Testis (tissue), 3 donors: ENCODE measurements around the gene ESPN. TPM values are rescaled to one million over a fixed set of nuclear protein-coding genes. Genes with fewer than 3 reads are reported as not detected.

Source experiments
- DNase-seq: peaks from one replicate; pipeline ENCODE4 v3.0.0-alpha.2; 2019
- H3K27ac ChIP-seq, 2 donors: fragments of 200-600 bp; sonication (generic); one replicate each; pipeline ENCODE4 v1.5.1; 2019
- H3K27me3 ChIP-seq: fragments of 200-600 bp; sonication (generic); one replicate; pipeline ENCODE4 v1.5.1; 2019
- H3K36me3 ChIP-seq: fragments of 200-600 bp; sonication (generic); one replicate; pipeline ENCODE4 v1.5.1; 2017; ENCODE audit warnings: low read depth; ENCODE audit errors: missing control alignments
- H3K4me1 ChIP-seq: fragments of 200-600 bp; sonication (generic); one replicate; pipeline ENCODE4 v1.5.1; 2019
- H3K4me3 ChIP-seq, 2 donors: fragments of 200-600 bp; sonication (generic); one replicate each; pipeline ENCODE4 v1.5.1; 2017 to 2019
- H3K9me3 ChIP-seq: fragments of 200-600 bp; sonication (generic); one replicate; pipeline ENCODE4 v1.5.1; 2017
- POLR2A ChIP-seq: fragments of 450-650 bp; IDR thresholded peaks from one replicate; pipeline ENCODE4 v1.6.1; 2017; ENCODE audit warnings: antibody characterized with exemption, mild to moderate bottlenecking, moderate library complexity
- WGBS, 2 donors: methylation state at CpG; one replicate each; pipeline ENCODE4 v1.1.5; 2018; 5-methylcytosine and 5-hydroxymethylcytosine counted together
- intact Hi-C: fragments of 100-400 bp; cut with DNase I; formaldehyde crosslinking; loops from one replicate; pipeline ENCODE4 v1.15.1; 2023; ENCODE audit warnings: low total_unique reads
- polyA plus RNA-seq: library from polyadenylated mRNA; stranded (reverse); fragments of 350-450 nt; fragmentation: Illumina TruSeq; extraction: RNeasy Lipid Tissue Mini Kit (QIAGEN cat#74804); gene quantifications from one replicate; pipeline ENCODE4 v1.2.3, GENCODE V29; 2014; ENCODE audit warnings: low read depth, low replicate concordance; ENCODE audit not compliant: insufficient read depth
- total RNA-seq, 2 donors: library from RNA; depleted of rRNA; stranded (reverse); fragments of >200 nt; gene quantifications; one replicate each; pipeline ENCODE4 v1.2.3, GENCODE V29; 2016
- TF ChIP-seq, protein P1 (sequence below), 3 experiments: fragments of 450-650 bp in 2 of 3; fragments of 200-600 bp in 1 of 3; sonication (generic) in 1 of 3; IDR thresholded peaks; one replicate each; pipeline ENCODE4 v1.5.1; 2016 to 2019; ENCODE audit warnings: antibody characterized with exemption in 3 of 3, mild to moderate bottlenecking in 2 of 3, moderate library complexity in 1 of 3

Gene ESPN
- total and polyA plus RNA-seq, 3 donors from 2014 or later: 270 to 404 (median 396) TPM

DNA sequence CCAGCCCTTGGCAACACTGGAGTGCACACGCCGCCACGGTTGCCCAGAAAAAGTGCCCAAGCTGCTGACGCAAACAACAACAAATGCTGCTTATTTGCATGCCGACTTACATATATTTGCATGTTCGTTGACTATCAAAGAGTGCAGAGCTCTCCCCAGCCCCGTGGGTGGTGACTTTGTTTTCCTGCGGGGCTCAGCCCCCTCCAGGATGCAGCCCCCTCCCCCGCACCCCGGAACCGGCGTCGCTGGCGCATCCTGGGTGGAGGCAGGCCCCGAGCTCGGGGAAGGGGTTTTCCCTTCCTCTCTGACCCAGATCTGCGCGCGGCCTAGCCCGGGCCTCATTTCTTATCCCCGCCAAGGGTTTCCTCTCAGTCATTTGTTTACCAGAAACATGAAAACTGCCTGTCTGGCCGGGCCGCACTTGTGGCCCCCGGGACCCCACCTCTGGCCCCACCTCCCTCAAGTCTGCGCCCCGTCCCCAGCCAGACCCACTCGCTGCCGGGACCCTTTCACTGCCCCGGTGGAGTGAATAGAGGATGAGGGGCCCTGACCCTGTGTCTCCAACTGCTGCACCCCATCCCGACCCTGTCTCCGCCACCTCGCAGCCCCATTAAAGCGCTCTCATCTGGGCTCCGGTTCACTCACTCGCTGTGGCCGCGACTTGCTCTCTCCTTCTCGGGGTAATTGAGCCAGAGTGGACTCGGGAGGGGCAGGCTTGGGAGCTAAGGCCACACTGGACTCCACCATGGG is 35.9 kb downstream of the ESPN start:
- no peaks in the 10 kb centered on the region for H3K9me3 ChIP-seq
- no peaks in the 10 kb centered on the region for H3K4me1 ChIP-seq
- no peaks in the 10 kb centered on the region for H3K36me3 ChIP-seq
- no peak overlapping the region for H3K27ac ChIP-seq
- no peaks in the 10 kb centered on the region for H3K27me3 ChIP-seq
- 40 to 41% methylated on average over 27 to 37 of the region's 39 CpGs for WGBS, 2 donors
- no peak for TF ChIP-seq POLR2A
- TF ChIP-seq, protein P1, sequence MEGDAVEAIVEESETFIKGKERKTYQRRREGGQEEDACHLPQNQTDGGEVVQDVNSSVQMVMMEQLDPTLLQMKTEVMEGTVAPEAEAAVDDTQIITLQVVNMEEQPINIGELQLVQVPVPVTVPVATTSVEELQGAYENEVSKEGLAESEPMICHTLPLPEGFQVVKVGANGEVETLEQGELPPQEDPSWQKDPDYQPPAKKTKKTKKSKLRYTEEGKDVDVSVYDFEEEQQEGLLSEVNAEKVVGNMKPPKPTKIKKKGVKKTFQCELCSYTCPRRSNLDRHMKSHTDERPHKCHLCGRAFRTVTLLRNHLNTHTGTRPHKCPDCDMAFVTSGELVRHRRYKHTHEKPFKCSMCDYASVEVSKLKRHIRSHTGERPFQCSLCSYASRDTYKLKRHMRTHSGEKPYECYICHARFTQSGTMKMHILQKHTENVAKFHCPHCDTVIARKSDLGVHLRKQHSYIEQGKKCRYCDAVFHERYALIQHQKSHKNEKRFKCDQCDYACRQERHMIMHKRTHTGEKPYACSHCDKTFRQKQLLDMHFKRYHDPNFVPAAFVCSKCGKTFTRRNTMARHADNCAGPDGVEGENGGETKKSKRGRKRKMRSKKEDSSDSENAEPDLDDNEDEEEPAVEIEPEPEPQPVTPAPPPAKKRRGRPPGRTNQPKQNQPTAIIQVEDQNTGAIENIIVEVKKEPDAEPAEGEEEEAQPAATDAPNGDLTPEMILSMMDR (IDR thresholded peaks at IDR 0.05): no peak
- no peak overlapping the region for H3K4me3 ChIP-seq
- DNase-seq: no peak
- intact Hi-C loops: no loop called here

DNA sequence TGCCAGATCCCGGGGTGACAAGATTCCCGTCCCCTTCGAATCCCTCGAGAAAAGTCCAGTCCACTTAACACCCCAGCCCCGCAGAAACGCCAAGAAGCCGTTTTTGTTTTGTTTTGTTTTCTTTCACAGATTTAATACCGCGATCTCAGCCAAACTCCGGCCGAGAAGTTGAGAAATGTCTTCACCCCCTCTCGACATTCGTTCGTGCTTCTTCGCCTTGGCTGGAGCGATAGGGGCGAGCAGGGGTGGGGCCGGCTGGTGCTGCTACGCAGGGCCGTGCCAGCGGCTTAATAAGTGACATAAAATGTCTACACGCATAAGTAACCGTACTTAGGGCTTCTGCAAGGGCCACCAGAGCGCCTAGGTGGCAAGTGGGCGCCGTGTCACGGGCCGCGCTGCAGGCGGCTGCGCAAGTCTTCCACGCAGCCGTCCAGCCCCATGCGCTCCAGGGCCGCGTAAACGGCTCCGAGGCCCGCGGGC is 36.5 kb downstream of the ESPN start:
- 66 to 76% methylated on average over 35 to 40 of the region's 40 CpGs for WGBS, 2 donors
- intact Hi-C loops: no loop called here
- TF ChIP-seq POLR2A: no peak
- TF ChIP-seq, protein P1 (IDR thresholded peaks at IDR 0.05): no peak
- no peak for DNase-seq
- no peaks in the 10 kb centered on the region for H3K27me3 ChIP-seq
- H3K9me3 ChIP-seq: no peaks in the 10 kb centered on the region
- H3K4me3 ChIP-seq: no peak overlapping the region
- H3K27ac ChIP-seq: no peak overlapping the region
- H3K4me1 ChIP-seq: no peaks in the 10 kb centered on the region
- H3K36me3 ChIP-seq: no peaks in the 10 kb centered on the region

DNA sequence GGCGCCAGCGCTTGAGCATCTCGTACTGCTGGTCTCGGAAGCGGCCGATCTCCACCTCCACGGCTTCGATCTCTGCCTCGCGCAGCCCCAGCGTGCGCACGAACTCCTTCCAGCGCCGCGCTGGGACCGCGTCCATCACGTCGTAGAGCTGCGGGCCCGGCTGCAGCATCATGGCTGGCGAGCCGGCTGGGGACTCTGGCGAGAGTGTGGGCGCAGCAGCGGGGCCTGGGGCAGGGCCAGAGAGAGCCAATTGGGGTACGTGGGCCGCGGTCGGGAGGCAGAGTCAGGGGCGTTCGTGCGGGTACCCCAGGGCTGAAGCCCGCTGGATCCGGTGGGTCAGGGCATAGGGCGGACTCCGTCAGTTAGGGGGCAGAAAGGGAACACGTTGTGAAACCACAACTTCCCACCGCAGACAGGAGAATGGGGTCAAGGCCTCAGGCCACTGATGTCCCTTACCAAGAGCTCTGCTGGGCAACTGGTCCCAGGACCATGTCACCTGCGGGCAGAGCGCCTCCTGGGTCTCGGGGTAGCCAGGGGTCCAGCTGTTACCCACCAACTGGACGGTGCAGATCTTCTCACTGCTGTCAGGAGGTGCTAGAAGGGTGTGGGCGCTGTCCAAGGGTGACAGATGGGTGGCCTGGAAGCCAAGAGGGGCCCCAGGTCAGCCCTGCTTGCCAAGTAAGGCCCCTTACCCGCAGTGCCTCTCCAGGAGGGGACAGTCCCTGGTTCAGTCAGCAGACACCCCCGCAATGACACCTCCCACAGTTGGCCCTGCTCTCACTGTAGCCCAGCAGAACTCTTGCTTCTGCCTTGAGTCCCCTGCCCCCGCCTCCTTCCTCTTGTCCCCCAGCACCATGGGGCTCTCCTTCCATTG is 37.2 kb downstream of the ESPN start:
- Histone ChIP-seq H3K4me3 (no peak overlapping the region), H3K4me1 (no peaks in the 10 kb centered on the region), H3K27me3 (no peaks in the 10 kb centered on the region), H3K27ac (no peak overlapping the region), H3K36me3 (no peaks in the 10 kb centered on the region), H3K9me3 (no peaks in the 10 kb centered on the region)
- no peak for DNase-seq
- 70 to 79% methylated on average over 22 to 48 of the region's 48 CpGs for WGBS, 2 donors
- intact Hi-C loops: no loop called here
- TF ChIP-seq POLR2A: no peak
- TF ChIP-seq, protein P1 (IDR thresholded peaks at IDR 0.05): no peak

DNA sequence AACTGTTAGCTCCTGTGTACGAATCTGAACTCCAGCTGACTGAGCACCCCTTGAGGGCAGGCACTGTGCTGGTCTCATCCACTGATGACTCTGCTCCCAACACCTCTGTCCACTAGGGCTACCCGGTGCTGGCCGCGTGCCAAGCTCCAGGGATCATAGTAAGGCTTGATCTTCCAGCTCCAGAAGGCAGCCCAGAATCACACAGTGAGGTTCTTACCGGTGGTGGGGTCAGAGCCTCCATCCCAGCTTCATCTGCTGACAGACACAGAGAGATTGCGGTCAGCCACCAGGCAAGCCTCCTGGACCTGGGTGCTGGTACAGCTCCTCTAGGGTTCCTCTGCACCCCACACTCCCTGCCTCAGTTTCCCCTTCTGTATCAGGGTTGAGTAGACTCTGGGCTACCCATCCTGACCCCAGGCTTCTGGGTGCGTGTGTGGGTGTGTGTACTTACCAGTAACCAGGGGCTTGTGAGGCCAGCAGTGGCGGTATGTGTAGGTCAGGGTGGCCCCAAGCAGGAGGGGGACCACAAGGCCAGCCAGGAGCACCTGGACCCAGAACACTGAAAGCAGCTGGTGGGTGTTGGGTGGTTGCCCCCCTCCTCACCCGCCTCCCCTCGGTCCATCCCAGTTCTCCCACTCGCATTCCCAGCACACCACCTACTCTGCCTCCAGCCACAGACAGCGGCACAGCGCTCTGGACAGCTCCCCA is 38.0 kb downstream of the ESPN start:
- Histone ChIP-seq H3K27me3 (no peaks in the 10 kb centered on the region), H3K4me1 (no peaks in the 10 kb centered on the region), H3K27ac (no peak overlapping the region), H3K36me3 (no peaks in the 10 kb centered on the region), H3K4me3 (no peak overlapping the region), H3K9me3 (no peaks in the 10 kb centered on the region)
- TF ChIP-seq POLR2A: no peak
- DNase-seq: no peak
- intact Hi-C loops: no loop called here
- 72 to 86% methylated on average over 8 to 13 of the region's 13 CpGs for WGBS, 2 donors

- Histone ChIP-seq H3K4me3 (no peak overlapping the region), H3K4me1 (no peaks in the 10 kb centered on the region), H3K36me3 (no peaks in the 10 kb centered on the region), H3K27me3 (no peaks in the 10 kb centered on the region), H3K27ac (no peak overlapping the region), H3K9me3 (no peaks in the 10 kb centered on the region)
- DNase-seq: no peak
- no peak for TF ChIP-seq POLR2A
- TF ChIP-seq, protein P1 (IDR thresholded peaks at IDR 0.05): no peak
- intact Hi-C loops: no loop called here
- 75 to 80% methylated on average over 1 of the region's 1 CpG for whole genome bisulfite sequencing, 2 donors
Measured at GRCh38 chr1:6463120-6463412, 38.5 kb downstream of the ESPN start.
